A549 (cell line): ENCODE measurements around the gene OAS3. TPM values are rescaled to one million over a fixed set of nuclear protein-coding genes. Genes with fewer than 3 reads are reported as not detected.

Experiments
- ATAC-seq, 2 experiments: fragments of 200-7000 bp in 1 of 2; fragments of >200 bp in 1 of 2; cut with Nextera tagmentation in 1 of 2; cut with Tn5 transposase in 1 of 2; 3 replicates each; pipeline versions ENCODE4 v1.8.0 to v1.9.1; 2018 to 2020; ENCODE audit warnings: mild to moderate bottlenecking in 1 of 2, moderate library complexity in 1 of 2
- CTCF ChIA-PET: fragments of 300-600 bp; sonication (Branson Sonifier 250); formaldehyde crosslinking; extraction: SDS; loops from one replicate; lab custom pipeline; 2021; ENCODE audit warnings: antibody characterized with exemption, inconsistent platforms; lab: Yijun Ruan, JAX
- POLR2A ChIA-PET: fragments of 350-600 bp; formaldehyde crosslinking; extraction: SDS; loops from one replicate; lab custom pipeline; 2021; ENCODE audit warnings: antibody characterized with exemption, inconsistent platforms; lab: Yijun Ruan, JAX
- DNase-seq, 2 experiments: peaks; one replicate each; pipeline versions ENCODE4 v3.0.0 to v3.0.0-alpha.2; 2011 to 2016; ENCODE audit warnings: low read depth in 1 of 2, low spot score in 1 of 2
- FAIRE-seq: peaks from 2 replicates; lab custom pipeline; 2011; peaks lifted over from hg19 to GRCh38; lab: Jason Lieb, UNC
- H3K27ac ChIP-seq, 2 experiments: fragments of >200 bp; sonication (Bioruptor Twin); formaldehyde crosslinking; 3 replicates each; pipeline ENCODE4 v1.5.1; 2016 to 2017
- H3K4me1 ChIP-seq: fragments of >200 bp; sonication (Bioruptor Twin); formaldehyde crosslinking; 3 replicates; pipeline ENCODE4 v1.6.1; 2016
- H3K4me2 ChIP-seq: fragments of >200 bp; sonication (Bioruptor Twin); formaldehyde crosslinking; 3 replicates; pipeline ENCODE4 v1.6.1; 2016
- H3K4me3 ChIP-seq: fragments of >200 bp; sonication (Bioruptor Twin); formaldehyde crosslinking; 3 replicates; pipeline ENCODE4 v1.5.1; 2016
- H3K9me3 ChIP-seq: fragments of >200 bp; sonication (Bioruptor Twin); formaldehyde crosslinking; 3 replicates; pipeline ENCODE4 v1.6.1; 2016
- CBX2 ChIP-seq: fragments of 200-600 bp; sonication (generic); IDR thresholded peaks from 2 replicates; pipeline ENCODE4 v1.6.1; 2016; ENCODE audit warnings: low read depth, mild to moderate bottlenecking, borderline replicate concordance
- CBX8 ChIP-seq: fragments of 200-600 bp; sonication (generic); IDR thresholded peaks from 2 replicates; pipeline ENCODE4 v1.6.1; 2016
- CEBPB ChIP-seq, 2 experiments: fragments of >200 bp in 1 of 2; sonication (Bioruptor Twin) in 1 of 2; formaldehyde crosslinking in 1 of 2; IDR thresholded peaks; 2 replicates each; pipeline ENCODE4 v1.6.1; 2012 to 2016
- CHD4 ChIP-seq: fragments of 200-600 bp; sonication (generic); IDR thresholded peaks from 2 replicates; pipeline ENCODE4 v1.6.1; 2016; ENCODE audit warnings: antibody characterized with exemption, mild to moderate bottlenecking, borderline replicate concordance
- CTCF ChIP-seq: fragments of >200 bp; sonication (Bioruptor Twin); formaldehyde crosslinking; IDR thresholded peaks from 3 replicates; pipeline ENCODE4 v1.5.1; 2016
- E2F6 ChIP-seq: IDR thresholded peaks from 2 replicates; pipeline ENCODE4 v1.6.1; 2012; ENCODE audit warnings: low read depth, borderline replicate concordance
- ELK1 ChIP-seq: fragments of 150-350 bp; IDR thresholded peaks from 2 replicates; pipeline ENCODE4 v1.6.1; 2014; ENCODE audit warnings: low read depth, mild to moderate bottlenecking, low read length
- EP300 ChIP-seq, 2 experiments: fragments of >200 bp; sonication (Bioruptor Twin); formaldehyde crosslinking; IDR thresholded peaks; 2 replicates in 1 of 2; 3 replicates in 1 of 2; pipeline ENCODE4 v1.6.1; 2016 to 2017
- ESRRA ChIP-seq: fragments of 150-350 bp; IDR thresholded peaks from 2 replicates; pipeline ENCODE4 v1.6.1; 2014; ENCODE audit warnings: mild to moderate bottlenecking, low read length, borderline replicate concordance
- FOSL2 ChIP-seq, 2 experiments: fragments of 450-650 bp in 1 of 2; fragments of >200 bp in 1 of 2; sonication (Bioruptor Twin) in 1 of 2; formaldehyde crosslinking; IDR thresholded peaks; 2 replicates each; pipeline versions ENCODE4 v1.5.0 to v1.6.1; 2016 to 2020; ENCODE audit warnings: mild to moderate bottlenecking in 1 of 2, moderate library complexity in 1 of 2
- GATA3 ChIP-seq: IDR thresholded peaks from 2 replicates; pipeline ENCODE4 v1.6.1; 2012; ENCODE audit warnings: borderline replicate concordance
- HDAC2 ChIP-seq: fragments of 200-600 bp; sonication (generic); IDR thresholded peaks from 2 replicates; pipeline ENCODE4 v1.6.1; 2016
- HOXA7 ChIP-seq: fragments of 250-450 bp; sonication (Bioruptor Pico); IDR thresholded peaks from 2 replicates; pipeline ENCODE4 v1.5.0; 2020; ENCODE audit warnings: mild to moderate bottlenecking, moderate library complexity
- HOXB13 ChIP-seq: fragments of 250-450 bp; sonication (Bioruptor Pico); IDR thresholded peaks from 2 replicates; pipeline ENCODE4 v1.5.0; 2020; ENCODE audit warnings: low read depth, mild to moderate bottlenecking, moderate library complexity
- HOXB5 ChIP-seq: fragments of 250-450 bp; sonication (Bioruptor Pico); IDR thresholded peaks from 2 replicates; pipeline ENCODE4 v1.5.0; 2020; ENCODE audit warnings: mild to moderate bottlenecking, moderate library complexity
- JUN ChIP-seq, 2 experiments: fragments of >200 bp; sonication (Bioruptor Twin); formaldehyde crosslinking; IDR thresholded peaks; 2 replicates in 1 of 2; 3 replicates in 1 of 2; pipeline ENCODE4 v1.6.1; 2016 to 2017
- JUNB ChIP-seq: fragments of >200 bp; sonication (Bioruptor Twin); formaldehyde crosslinking; IDR thresholded peaks from 2 replicates; pipeline ENCODE4 v1.6.1; 2016
- MAFK ChIP-seq: fragments of 450-650 bp; IDR thresholded peaks from 2 replicates; pipeline ENCODE4 v1.6.1; 2014; ENCODE audit not compliant: partially characterized antibody
- MAX ChIP-seq: IDR thresholded peaks from 2 replicates; pipeline ENCODE4 v1.6.1; 2012
- MYC ChIP-seq: IDR thresholded peaks from 2 replicates; pipeline ENCODE4 v1.6.1; 2012; ENCODE audit warnings: mild to moderate bottlenecking, inconsistent platforms, low read length, improper control_type of control experiment, borderline replicate concordance
- NPAS2 ChIP-seq: fragments of 250-450 bp; sonication (Bioruptor Pico); IDR thresholded peaks from 2 replicates; pipeline ENCODE4 v1.8.0; 2022; ENCODE audit warnings: mild to moderate bottlenecking, moderate library complexity, borderline replicate concordance
- POLR2A ChIP-seq: IDR thresholded peaks from 2 replicates; pipeline ENCODE4 v1.6.1; 2012; ENCODE audit warnings: mild to moderate bottlenecking, low read length
- POLR2AphosphoS2 ChIP-seq: conservative IDR thresholded peaks from 2 replicates; pipeline ENCODE4 v1.6.1; 2012; ENCODE audit warnings: low read length, improper control_type of control experiment, inconsistent platforms
- RARB ChIP-seq: fragments of 250-450 bp; sonication (Bioruptor Pico); IDR thresholded peaks from 2 replicates; pipeline ENCODE4 v1.8.0; 2021; ENCODE audit warnings: mild to moderate bottlenecking, moderate library complexity
- RFX5 ChIP-seq: fragments of 450-650 bp; IDR thresholded peaks from 2 replicates; pipeline ENCODE4 v1.7.1; 2014; ENCODE audit warnings: antibody characterized with exemption, mild to moderate bottlenecking, moderate library complexity
- ZC3H11A ChIP-seq: fragments of 450-650 bp; IDR thresholded peaks from 2 replicates; pipeline ENCODE4 v1.6.1; 2014; ENCODE audit warnings: antibody characterized with exemption, mild to moderate bottlenecking
- polyA plus RNA-seq, 4 experiments: library from polyadenylated mRNA; depleted of rRNA in 3 of 4; stranded (reverse); fragments of >200 nt; fragmentation: RNase III in 1 of 4; extraction: RNeasy Plus Mini Kit Qiagen cat#74134 plus additional on column Dnase treatment in 1 of 4; gene quantifications; 2 replicates in 3 of 4; 3 replicates in 1 of 4; pipeline ENCODE4 v1.2.3, GENCODE V29; 2011 to 2017

Gene OAS3
- polyA plus RNA-seq, 2 of the 4 experiments (the other 2 are of a cell fraction): 22.7 to 36.7 TPM

- FAIRE-seq: peak; percentile 68
- Histone ChIP-seq H3K9me3 (no peaks in the 10 kb centered on the region), H3K4me3 (no peak overlapping the region), H3K4me1 (peaks cover 61% of the 10 kb centered on the region), H3K27ac (peak overlapping the region; percentile 73 to 82), H3K4me2 (peak overlapping the region; percentile 83)
- DNase-seq: peak in 1 of 2 experiments; percentile 81
- TF ChIP-seq HOXA7 (CRISPR knock-in tag): no peak
- no peak for TF ChIP-seq CHD4
- no peak for TF ChIP-seq POLR2A
- TF ChIP-seq GATA3: peak; percentile 71; the same call in 1 of the 2 replicates
- TF ChIP-seq ZC3H11A: no peak
- TF ChIP-seq HOXB13 (CRISPR knock-in tag): no peak
- TF ChIP-seq MAX: no peak; the same call in 1 of the 2 replicates
- TF ChIP-seq ESRRA: no peak
- TF ChIP-seq NPAS2 (CRISPR knock-in tag): no peak
- TF ChIP-seq JUNB: peak; percentile 34; the same call in 1 of the 2 replicates
- no peak for TF ChIP-seq CTCF
- TF ChIP-seq MYC: no peak
- no peak for TF ChIP-seq CBX2
- no peak for TF ChIP-seq FOSL2 (IDR thresholded peaks at IDR 0.05)
- peak; percentile 34; the same call in 1 of the 2 replicates for TF ChIP-seq FOSL2 (CRISPR knock-in tag; IDR thresholded peaks at IDR 0.05)
- TF ChIP-seq JUN (IDR thresholded peaks at IDR 0.05): peak in 1 of 2 experiments; percentile 48; a peak in 2 of 5 replicates
- TF ChIP-seq EP300 (IDR thresholded peaks at IDR 0.05): peak; percentile 21 to 65; a peak in 1 of 5 replicates
- TF ChIP-seq POLR2AphosphoS2: no peak
- TF ChIP-seq CBX8: no peak
- TF ChIP-seq RFX5: no peak
- no peak for TF ChIP-seq ELK1
- TF ChIP-seq HOXB5 (CRISPR knock-in tag): no peak
- TF ChIP-seq MAFK: peak; percentile 54
- peak; percentile 4 to 23; a peak in 1 of 4 replicates for TF ChIP-seq CEBPB (IDR thresholded peaks at IDR 0.05)
- TF ChIP-seq RARB (CRISPR knock-in tag): no peak
- no peak for TF ChIP-seq E2F6
- no peak for TF ChIP-seq HDAC2
- CTCF ChIA-PET: no interaction called here
- ATAC-seq: peak in 1 of 2 experiments; percentile 63; a peak in 3 of 6 replicates
- POLR2A ChIA-PET: no interaction called here
These were observed 33.7 kb upstream of the OAS3 start for GRCh38 chr12:112904571-112904970.
